Natural killer cell (primary cell): Measurements from ENCODE around the gene VTA1. TPM values are rescaled to one million over a fixed set of nuclear protein-coding genes. Genes with fewer than 3 reads are reported as not detected.

Experiments
- ATAC-seq, 3 donors: fragments of 150-1000 bp in 2 of 3; fragments of 200-7000 bp in 1 of 3; cut with Tn5 transposase; 1 replicate in 1 of 3; 2 replicates in 2 of 3; pipeline ENCODE4 v1.10.0; 2021; ENCODE audit warnings: mild to moderate bottlenecking in 2 of 3, moderate library complexity in 2 of 3
- DNase-seq, 2 donors: peaks; one replicate each; pipeline versions ENCODE4 v3.0.0 to v3.0.0-alpha.2; 2013 to 2021; ENCODE audit warnings: mixed read lengths in 1 of 2
- H3K27ac ChIP-seq: one replicate; pipeline ENCODE4 v1.5.1; 2013; ENCODE audit warnings: mild to moderate bottlenecking, low read length
- H3K27me3 ChIP-seq: one replicate; pipeline ENCODE4 v1.6.1; 2013; ENCODE audit warnings: low read length; ENCODE audit not compliant: control insufficient read depth, insufficient read depth
- H3K36me3 ChIP-seq: one replicate; pipeline ENCODE4 v1.6.1; 2013; ENCODE audit warnings: low read length; ENCODE audit not compliant: control insufficient read depth, insufficient read depth
- H3K4me1 ChIP-seq: one replicate; pipeline ENCODE4 v1.6.1; 2013; ENCODE audit warnings: low read length; ENCODE audit not compliant: control insufficient read depth, insufficient read depth
- H3K4me3 ChIP-seq: one replicate; pipeline ENCODE4 v1.5.1; 2013; ENCODE audit warnings: low read length
- H3K9me3 ChIP-seq: one replicate; pipeline ENCODE4 v1.6.1; 2013; ENCODE audit warnings: low read length; ENCODE audit not compliant: control insufficient read depth, insufficient read depth
- H3K27ac Mint-ChIP-seq, 2 donors: one replicate each; pipeline ENCODE4 v1.8.0; 2022; ENCODE audit warnings: mild to moderate bottlenecking in 2 of 2, mixed read lengths in 2 of 2, moderate library complexity in 1 of 2
- H3K27me3 Mint-ChIP-seq, 2 donors: one replicate each; pipeline ENCODE4 v1.8.0; 2022; ENCODE audit warnings: low read depth in 2 of 2, mixed read lengths in 2 of 2
- H3K36me3 Mint-ChIP-seq: one replicate; pipeline ENCODE4 v1.8.0; 2022; ENCODE audit warnings: mixed read lengths
- H3K4me1 Mint-ChIP-seq, 2 donors: one replicate each; pipeline ENCODE4 v1.8.0; 2022; ENCODE audit warnings: mixed read lengths in 2 of 2
- H3K4me3 Mint-ChIP-seq: one replicate; pipeline ENCODE4 v1.8.0; 2022; ENCODE audit warnings: mild to moderate bottlenecking, moderate library complexity, mixed read lengths
- H3K9me3 Mint-ChIP-seq, 2 donors: one replicate each; pipeline ENCODE4 v1.8.0; 2022; ENCODE audit warnings: mixed read lengths in 2 of 2
- WGBS: methylation state at CpG from one replicate; pipeline ENCODE4 v1.1.7; 2013; ENCODE audit warnings: missing lambda C conversion rate; ENCODE audit not compliant: insufficient coverage; 5-methylcytosine and 5-hydroxymethylcytosine counted together
- intact Hi-C: fragments of 100-400 bp; cut with micrococcal nuclease; formaldehyde crosslinking; loops from one replicate; pipeline ENCODE4 v1.14.2; 2022
- total RNA-seq, 4 donors: library from RNA; stranded (reverse); fragments of 120-200 nt in 1 of 4; gene quantifications; one replicate each; pipeline versions ENCODE4 v1.2.3 to v1.2.4, GENCODE V29; 2013 to 2022
- TF ChIP-seq, protein P1 (sequence below): fragments of 200-600 bp; IDR thresholded peaks from one replicate; pipeline ENCODE4 v1.8.0; 2022; ENCODE audit warnings: antibody characterized with exemption

VTA1 gene
- total RNA-seq, 3 donors from 2014 or later (not counting 1 experiment from before 2014, with no cell fraction given) = 20.5 to 33.3 (median 21.3) TPM

DNA sequence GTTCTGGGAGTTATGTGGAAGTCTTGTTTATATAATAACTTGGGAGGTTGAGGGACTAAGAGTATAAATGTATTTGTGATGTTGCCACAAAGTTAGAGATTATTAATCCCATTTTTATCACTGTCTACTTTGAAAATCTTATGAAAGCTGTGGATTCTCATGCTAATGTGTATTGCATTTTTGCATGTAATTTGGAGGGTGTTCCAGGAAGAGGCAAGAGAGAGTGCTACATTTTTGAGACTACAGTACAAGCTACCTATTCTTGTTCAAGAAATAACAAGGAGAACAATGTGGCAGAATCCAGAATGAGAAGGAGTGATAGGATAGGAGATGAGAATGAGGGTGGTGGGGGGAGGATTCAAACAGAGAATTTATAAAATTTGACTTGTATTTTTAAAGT, 34.9 kb downstream of the VTA1 start:
- no peaks in the 10 kb centered on the region for H3K4me1 ChIP-seq

DNA sequence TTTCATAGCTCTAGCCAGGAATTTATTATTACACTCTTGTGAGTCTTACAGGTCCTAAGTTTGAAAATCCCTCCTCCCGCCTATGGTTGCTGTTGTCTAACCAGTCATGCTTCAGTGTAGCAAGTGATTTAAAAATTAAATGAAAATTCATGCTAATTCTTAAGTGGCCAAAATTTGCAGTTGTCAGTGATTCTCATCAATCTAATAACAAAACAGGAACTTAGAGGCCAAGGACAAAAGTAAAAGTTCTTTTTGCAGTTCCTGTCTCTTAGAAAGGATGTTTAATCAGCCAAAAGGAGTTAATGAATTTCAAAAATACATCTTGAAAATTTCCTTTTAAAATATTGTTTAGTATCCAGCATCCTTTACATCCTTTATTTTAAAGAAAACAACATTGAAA, 36.3 kb downstream of the VTA1 start:
- H3K27ac Mint-ChIP-seq = no peak overlapping the region
- peaks cover 9 to 15% of the 10 kb centered on the region in 2 donors for H3K4me1 Mint-ChIP-seq
- peaks cover 2% of the 10 kb centered on the region for H3K36me3 Mint-ChIP-seq
- TF ChIP-seq, protein P1, sequence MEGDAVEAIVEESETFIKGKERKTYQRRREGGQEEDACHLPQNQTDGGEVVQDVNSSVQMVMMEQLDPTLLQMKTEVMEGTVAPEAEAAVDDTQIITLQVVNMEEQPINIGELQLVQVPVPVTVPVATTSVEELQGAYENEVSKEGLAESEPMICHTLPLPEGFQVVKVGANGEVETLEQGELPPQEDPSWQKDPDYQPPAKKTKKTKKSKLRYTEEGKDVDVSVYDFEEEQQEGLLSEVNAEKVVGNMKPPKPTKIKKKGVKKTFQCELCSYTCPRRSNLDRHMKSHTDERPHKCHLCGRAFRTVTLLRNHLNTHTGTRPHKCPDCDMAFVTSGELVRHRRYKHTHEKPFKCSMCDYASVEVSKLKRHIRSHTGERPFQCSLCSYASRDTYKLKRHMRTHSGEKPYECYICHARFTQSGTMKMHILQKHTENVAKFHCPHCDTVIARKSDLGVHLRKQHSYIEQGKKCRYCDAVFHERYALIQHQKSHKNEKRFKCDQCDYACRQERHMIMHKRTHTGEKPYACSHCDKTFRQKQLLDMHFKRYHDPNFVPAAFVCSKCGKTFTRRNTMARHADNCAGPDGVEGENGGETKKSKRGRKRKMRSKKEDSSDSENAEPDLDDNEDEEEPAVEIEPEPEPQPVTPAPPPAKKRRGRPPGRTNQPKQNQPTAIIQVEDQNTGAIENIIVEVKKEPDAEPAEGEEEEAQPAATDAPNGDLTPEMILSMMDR = no peak
- intact Hi-C loops = no loop called here
- no peaks in the 10 kb centered on the region for H3K27me3 Mint-ChIP-seq
- Histone ChIP-seq H3K36me3 (peaks cover 11% of the 10 kb centered on the region), H3K4me3 (no peak overlapping the region), H3K9me3 (no peaks in the 10 kb centered on the region), H3K27me3 (no peaks in the 10 kb centered on the region), H3K4me1 (no peaks in the 10 kb centered on the region), H3K27ac (no peak overlapping the region)
- no peak for ATAC-seq
- DNase-seq = no peak
- WGBS = 100% methylated on average over 1 of the region's 1 CpG
- no peak overlapping the region for H3K4me3 Mint-ChIP-seq
- H3K9me3 Mint-ChIP-seq = no peaks in the 10 kb centered on the region

More for the DNA sequence above, 34.9 kb downstream of the VTA1 start:
- Histone ChIP-seq H3K27me3 (no peaks in the 10 kb centered on the region), H3K27ac (no peak overlapping the region), H3K4me3 (no peak overlapping the region), H3K9me3 (no peaks in the 10 kb centered on the region), H3K36me3 (peaks cover 20% of the 10 kb centered on the region)
- peaks cover 3 to 10% of the 10 kb centered on the region in 2 donors for H3K9me3 Mint-ChIP-seq
- intact Hi-C loops = no loop called here
- H3K4me3 Mint-ChIP-seq = no peak overlapping the region
- no peak overlapping the region for H3K27ac Mint-ChIP-seq
- no peak for ATAC-seq
- no peaks in the 10 kb centered on the region for H3K27me3 Mint-ChIP-seq
- TF ChIP-seq, protein P1 = no peak
- peaks cover 16% of the 10 kb centered on the region for H3K36me3 Mint-ChIP-seq
- H3K4me1 Mint-ChIP-seq = peaks cover 10 to 14% of the 10 kb centered on the region in 2 donors
- no peak for DNase-seq

DNA sequence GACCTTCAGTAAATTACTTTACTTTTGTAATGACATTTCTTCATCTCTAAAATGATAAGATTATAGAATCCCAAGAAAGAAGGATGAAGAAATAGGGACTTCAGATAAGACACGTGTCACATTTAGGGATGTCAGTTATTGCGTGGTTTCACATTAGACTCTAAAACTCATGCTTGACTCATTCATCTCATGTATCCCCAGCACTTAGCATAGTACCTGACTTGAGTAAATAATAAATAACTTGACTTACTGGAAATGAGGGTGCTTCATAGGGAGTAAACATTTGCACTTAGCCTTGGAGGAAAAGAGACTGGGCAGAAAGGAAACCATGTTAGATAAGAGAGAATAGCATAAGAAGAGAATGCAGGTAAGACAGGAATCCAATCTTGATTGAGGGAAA, 37.2 kb downstream of the VTA1 start:
- no peak overlapping the region for H3K27ac Mint-ChIP-seq
- no peak for ATAC-seq
- no peak overlapping the region for H3K4me3 Mint-ChIP-seq
- 95% methylated on average over 2 of the region's 2 CpGs for WGBS
- no peaks in the 10 kb centered on the region for H3K36me3 Mint-ChIP-seq
- H3K4me1 ChIP-seq = no peaks in the 10 kb centered on the region
- peaks cover 12% of the 10 kb centered on the region for H3K36me3 ChIP-seq
- TF ChIP-seq, protein P1 = no peak
- no peaks in the 10 kb centered on the region for H3K27me3 ChIP-seq
- no peaks in the 10 kb centered on the region for H3K9me3 Mint-ChIP-seq
- DNase-seq = no peak
- intact Hi-C loops = no loop called here
- H3K27ac ChIP-seq = no peak overlapping the region
- H3K4me3 ChIP-seq = no peak overlapping the region
- H3K4me1 Mint-ChIP-seq = peaks cover 9 to 15% of the 10 kb centered on the region in 2 donors
- no peaks in the 10 kb centered on the region for H3K9me3 ChIP-seq
- H3K27me3 Mint-ChIP-seq = no peaks in the 10 kb centered on the region

DNA sequence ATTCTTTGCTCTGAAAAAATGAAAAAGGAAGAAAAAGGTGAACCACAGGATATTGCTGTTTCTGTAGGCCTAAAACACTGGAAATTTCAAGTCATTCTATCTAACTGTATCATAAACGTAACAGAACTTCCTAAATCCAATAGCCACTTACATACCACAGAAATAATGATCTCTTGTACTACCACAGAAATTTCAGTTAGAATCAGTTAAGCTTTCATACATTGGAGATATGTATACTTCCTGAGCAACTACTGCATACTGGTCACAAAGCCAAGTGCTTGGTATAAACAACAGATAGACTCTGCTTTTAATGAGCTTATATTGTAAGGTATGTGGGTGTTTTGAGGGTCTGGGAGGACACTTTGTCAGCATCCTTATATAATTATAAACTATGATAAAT, 38.6 kb downstream of the VTA1 start:
- intact Hi-C loops = no loop called here
- H3K4me1 ChIP-seq = no peaks in the 10 kb centered on the region
- H3K4me3 ChIP-seq = no peak overlapping the region
- H3K4me3 Mint-ChIP-seq = no peak overlapping the region
- peak overlapping the region in 1 of 2 donors; percentile 41 for H3K27ac Mint-ChIP-seq
- H3K27ac ChIP-seq = no peak overlapping the region
- no peaks in the 10 kb centered on the region for H3K27me3 ChIP-seq
- no peaks in the 10 kb centered on the region for H3K9me3 ChIP-seq
- DNase-seq (no peak), ATAC-seq (no peak)
- H3K4me1 Mint-ChIP-seq = peaks cover 9 to 15% of the 10 kb centered on the region in 2 donors
- H3K36me3 Mint-ChIP-seq = no peaks in the 10 kb centered on the region
- peaks cover 21% of the 10 kb centered on the region for H3K36me3 ChIP-seq
- H3K27me3 Mint-ChIP-seq = no peaks in the 10 kb centered on the region
- no peaks in the 10 kb centered on the region for H3K9me3 Mint-ChIP-seq
- 80% methylated on average over 1 of the region's 1 CpG for WGBS
- TF ChIP-seq, protein P1 = no peak
